ENCODE data around the gene NIPAL1. TPM values are rescaled to one million over a fixed set of nuclear protein-coding genes. Genes with fewer than 3 reads are reported as not detected.

Gene NIPAL1
- total and polyA plus RNA-seq, 2 experiments from 2014 or later = 0.95 to 3.7 TPM

DNA sequence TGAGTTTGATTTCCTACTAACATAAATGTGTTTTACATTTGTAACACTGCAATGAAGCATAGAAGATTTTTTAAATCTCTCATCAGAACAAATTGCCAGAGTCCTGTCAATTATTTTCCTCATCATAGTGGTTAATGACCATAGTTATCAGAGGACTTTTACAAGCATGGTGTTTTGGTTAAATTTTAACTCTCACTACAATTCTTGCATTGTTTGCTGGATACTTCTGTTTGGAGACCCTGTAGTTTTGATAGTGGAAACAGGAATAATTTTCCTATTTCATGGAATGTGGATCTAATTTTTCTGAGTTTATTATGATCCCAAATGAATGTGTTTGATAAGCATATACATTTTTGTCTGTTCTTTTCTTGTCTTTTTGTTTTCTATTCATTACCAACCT, 16.8 kb downstream of the NIPAL1 start:
- Histone ChIP-seq H3K27ac (no peak overlapping the region), H3K4me2 (ENCODE audit: unreplicated experiment) (no peak overlapping the region), H3K9me3 (ENCODE audit: low read depth) (no peaks in the 10 kb centered on the region), H3K4me1 (ENCODE audit: insufficient read depth) (no peaks in the 10 kb centered on the region), H4K20me1 (ENCODE audit: insufficient read depth) (no peaks in the 10 kb centered on the region), H3K9me2 (ENCODE audit: insufficient read depth) (no peaks in the 10 kb centered on the region), H3K36me3 (ENCODE audit: low read depth) (no peaks in the 10 kb centered on the region), H3K27me3 (replicated peaks; ENCODE audit: insufficient read depth) (no peaks in the 10 kb centered on the region), H3K4me3 (no peak overlapping the region), H3F3A (ENCODE audit: insufficient read depth) (no peaks in the 10 kb centered on the region), H3K9ac (no peak overlapping the region), H3K79me2 (ENCODE audit: insufficient read depth) (no peaks in the 10 kb centered on the region), H2AFZ (no peak overlapping the region)
- no peak for TF ChIP-seq EZH2phosphoT487 (IDR thresholded peaks at IDR 0.05; ENCODE audit: insufficient read depth, low read depth)
- TF ChIP-seq EZH2 (IDR thresholded peaks at IDR 0.05; ENCODE audit: insufficient read depth, poor library complexity, severe bottlenecking) = no peak
- DNase-seq = no peak
- in situ Hi-C loops (cut with MboI) = no loop called here

- no peaks in the 10 kb centered on the region for H3K9me2 ChIP-seq (ENCODE audit: insufficient read depth)
- no peaks in the 10 kb centered on the region for H3K9me3 ChIP-seq (ENCODE audit: low read depth)
- H3K4me3 ChIP-seq = no peak overlapping the region
- no peak for TF ChIP-seq EZH2phosphoT487 (IDR thresholded peaks at IDR 0.05; ENCODE audit: insufficient read depth, low read depth)
- TF ChIP-seq EZH2 (IDR thresholded peaks at IDR 0.05; ENCODE audit: insufficient read depth, poor library complexity, severe bottlenecking) = no peak
- in situ Hi-C loops (cut with MboI) = no loop called here
- H4K20me1 ChIP-seq (ENCODE audit: insufficient read depth) = no peaks in the 10 kb centered on the region
- WGBS, 2 experiments (ENCODE audit: low coverage in 1 of 2, low lambda C conversion rate in 2 of 2, missing lambda C conversion rate in 2 of 2) = 54 to 55% methylated on average over 1 of the region's 1 CpG
- no peaks in the 10 kb centered on the region for H3K27me3 ChIP-seq (replicated peaks; ENCODE audit: insufficient read depth)
- no peaks in the 10 kb centered on the region for H3K4me1 ChIP-seq (ENCODE audit: insufficient read depth)
- no peaks in the 10 kb centered on the region for H3K79me2 ChIP-seq (ENCODE audit: insufficient read depth)
- H3K9ac ChIP-seq = no peak overlapping the region
- H3K4me2 ChIP-seq (ENCODE audit: unreplicated experiment) = no peak overlapping the region
- no peak overlapping the region for H2AFZ ChIP-seq
- no peaks in the 10 kb centered on the region for H3K36me3 ChIP-seq (ENCODE audit: low read depth)
- DNase-seq = peak; percentile 37
- no peaks in the 10 kb centered on the region for H3F3A ChIP-seq (ENCODE audit: insufficient read depth)
- no peak overlapping the region for H3K27ac ChIP-seq
Measured at GRCh38 chr4:48033825-48034413, 17.3 kb downstream of the NIPAL1 start.

DNA sequence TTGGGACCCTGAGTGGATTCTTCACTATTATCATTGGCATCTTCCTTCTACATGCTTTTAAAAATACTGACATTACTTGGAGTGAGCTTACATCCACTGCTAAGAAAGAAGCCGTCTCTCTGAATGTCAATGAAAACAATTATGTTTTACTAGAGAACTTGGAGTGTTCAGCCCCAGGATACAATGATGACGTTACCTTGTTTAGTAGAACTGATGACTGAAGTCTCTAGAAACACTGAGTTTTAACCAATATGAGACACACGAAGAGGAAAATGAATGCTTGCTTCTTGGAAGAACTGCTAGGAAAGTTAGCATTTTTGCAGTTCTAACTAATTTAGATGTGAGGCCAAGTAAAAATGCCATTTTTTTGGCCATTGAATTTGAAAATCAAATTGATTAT, 19.4 kb downstream of the NIPAL1 start:
- no peaks in the 10 kb centered on the region for H3K9me3 ChIP-seq (ENCODE audit: low read depth)
- WGBS, 2 experiments (ENCODE audit: low coverage in 1 of 2, low lambda C conversion rate in 2 of 2, missing lambda C conversion rate in 2 of 2) = 67 to 72% methylated on average over 3 of the region's 3 CpGs
- no peak overlapping the region for H3K4me2 ChIP-seq (ENCODE audit: unreplicated experiment)
- in situ Hi-C loops (cut with MboI) = no loop called here
- H4K20me1 ChIP-seq (ENCODE audit: insufficient read depth) = no peaks in the 10 kb centered on the region
- no peaks in the 10 kb centered on the region for H3K36me3 ChIP-seq (ENCODE audit: low read depth)
- H3K79me2 ChIP-seq (ENCODE audit: insufficient read depth) = no peaks in the 10 kb centered on the region
- H3K9ac ChIP-seq = no peak overlapping the region
- H3K9me2 ChIP-seq (ENCODE audit: insufficient read depth) = no peaks in the 10 kb centered on the region
- no peak overlapping the region for H2AFZ ChIP-seq
- DNase-seq = no peak
- TF ChIP-seq EZH2phosphoT487 (IDR thresholded peaks at IDR 0.05; ENCODE audit: insufficient read depth, low read depth) (no peak), EZH2 (IDR thresholded peaks at IDR 0.05; ENCODE audit: insufficient read depth, poor library complexity, severe bottlenecking) (no peak)
- no peaks in the 10 kb centered on the region for H3K27me3 ChIP-seq (replicated peaks; ENCODE audit: insufficient read depth)
- H3K4me3 ChIP-seq = no peak overlapping the region
- H3F3A ChIP-seq (ENCODE audit: insufficient read depth) = no peaks in the 10 kb centered on the region
- no peaks in the 10 kb centered on the region for H3K4me1 ChIP-seq (ENCODE audit: insufficient read depth)
- no peak overlapping the region for H3K27ac ChIP-seq

DNA sequence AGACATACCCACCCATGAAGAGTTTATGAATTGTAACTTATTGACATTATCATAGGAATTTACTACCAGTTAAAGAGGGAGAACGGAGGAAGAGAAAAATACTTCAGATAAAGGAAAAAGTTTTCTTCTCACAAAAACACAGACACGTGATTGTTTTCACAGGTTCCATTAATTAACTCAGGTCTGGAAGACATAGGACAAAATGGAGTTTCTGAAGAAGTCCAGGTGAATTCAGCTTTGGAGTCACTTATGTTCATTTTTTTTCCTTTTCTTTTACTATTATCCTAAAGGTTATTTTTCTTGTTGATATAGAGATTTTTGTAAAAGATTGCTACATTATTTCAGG, 20.5 kb downstream of the NIPAL1 start:
- 83 to 91% methylated on average over 2 of the region's 2 CpGs for WGBS, 2 experiments (ENCODE audit: low coverage in 1 of 2, low lambda C conversion rate in 2 of 2, missing lambda C conversion rate in 2 of 2)
- Histone ChIP-seq H3K27me3 (replicated peaks; ENCODE audit: insufficient read depth) (no peaks in the 10 kb centered on the region), H3K79me2 (ENCODE audit: insufficient read depth) (no peaks in the 10 kb centered on the region), H3K4me1 (ENCODE audit: insufficient read depth) (no peaks in the 10 kb centered on the region), H2AFZ (no peak overlapping the region), H3K9me3 (ENCODE audit: low read depth) (no peaks in the 10 kb centered on the region), H4K20me1 (ENCODE audit: insufficient read depth) (no peaks in the 10 kb centered on the region), H3K9ac (no peak overlapping the region), H3K36me3 (ENCODE audit: low read depth) (no peaks in the 10 kb centered on the region), H3K4me2 (ENCODE audit: unreplicated experiment) (no peak overlapping the region), H3K27ac (no peak overlapping the region), H3K9me2 (ENCODE audit: insufficient read depth) (no peaks in the 10 kb centered on the region), H3F3A (ENCODE audit: insufficient read depth) (no peaks in the 10 kb centered on the region), H3K4me3 (no peak overlapping the region)
- no peak for DNase-seq
- in situ Hi-C loops (cut with MboI) = no loop called here
- TF ChIP-seq EZH2 (IDR thresholded peaks at IDR 0.05; ENCODE audit: insufficient read depth, poor library complexity, severe bottlenecking) (no peak), EZH2phosphoT487 (IDR thresholded peaks at IDR 0.05; ENCODE audit: insufficient read depth, low read depth) (no peak)

DNA sequence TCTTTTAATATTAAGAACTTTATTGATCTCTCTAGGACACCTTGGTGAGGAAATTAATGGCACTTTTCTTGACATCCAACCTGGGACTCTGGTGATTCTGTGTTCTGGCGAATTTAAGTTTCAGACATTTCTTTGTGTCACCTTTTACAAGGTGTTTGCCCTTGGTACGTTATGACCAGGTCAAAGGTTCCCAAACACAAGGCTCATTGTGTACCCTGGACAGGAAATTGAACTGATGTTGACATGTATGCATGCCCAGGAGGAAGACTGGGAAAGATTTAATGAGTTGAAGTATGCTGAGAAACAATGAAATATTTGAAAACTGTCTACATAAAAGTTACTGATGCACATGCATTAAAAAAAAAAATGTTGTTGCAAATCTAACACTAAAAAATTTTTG, 22.1 kb downstream of the NIPAL1 start:
- Histone ChIP-seq H3K27me3 (replicated peaks; ENCODE audit: insufficient read depth) (0 out of 2 replicates have a peak, but pooled peaks cover 3% of the 10 kb centered on the region), H2AFZ (no peak overlapping the region), H3K9me3 (ENCODE audit: low read depth) (no peaks in the 10 kb centered on the region), H3K9me2 (ENCODE audit: insufficient read depth) (no peaks in the 10 kb centered on the region), H4K20me1 (ENCODE audit: insufficient read depth) (no peaks in the 10 kb centered on the region), H3K36me3 (ENCODE audit: low read depth) (no peaks in the 10 kb centered on the region), H3F3A (ENCODE audit: insufficient read depth) (no peaks in the 10 kb centered on the region), H3K27ac (no peak overlapping the region), H3K9ac (no peak overlapping the region), H3K79me2 (ENCODE audit: insufficient read depth) (no peaks in the 10 kb centered on the region), H3K4me1 (ENCODE audit: insufficient read depth) (no peaks in the 10 kb centered on the region), H3K4me3 (no peak overlapping the region), H3K4me2 (ENCODE audit: unreplicated experiment) (no peak overlapping the region)
- in situ Hi-C loops (cut with MboI) = no loop called here
- WGBS, 2 experiments (ENCODE audit: low coverage in 1 of 2, low lambda C conversion rate in 2 of 2, missing lambda C conversion rate in 2 of 2) = 22 to 30% methylated on average over 2 of the region's 2 CpGs
- no peak for TF ChIP-seq EZH2phosphoT487 (IDR thresholded peaks at IDR 0.05; ENCODE audit: insufficient read depth, low read depth)
- TF ChIP-seq EZH2 (IDR thresholded peaks at IDR 0.05; ENCODE audit: insufficient read depth, poor library complexity, severe bottlenecking) = no peak
- no peak for DNase-seq
